ENCODE data around the gene CCDC50.

- no peak for TF ChIP-seq CTCF (IDR thresholded peaks at IDR 0.05)
- TF ChIP-seq ZFX (IDR thresholded peaks at IDR 0.05; ENCODE audit: borderline replicate concordance), result no peak
These were observed 32.3 kb downstream of the CCDC50 start for GRCh38 chr3:191361456-191361855.
